Measurements from ENCODE around the gene WDR41.

DNA sequence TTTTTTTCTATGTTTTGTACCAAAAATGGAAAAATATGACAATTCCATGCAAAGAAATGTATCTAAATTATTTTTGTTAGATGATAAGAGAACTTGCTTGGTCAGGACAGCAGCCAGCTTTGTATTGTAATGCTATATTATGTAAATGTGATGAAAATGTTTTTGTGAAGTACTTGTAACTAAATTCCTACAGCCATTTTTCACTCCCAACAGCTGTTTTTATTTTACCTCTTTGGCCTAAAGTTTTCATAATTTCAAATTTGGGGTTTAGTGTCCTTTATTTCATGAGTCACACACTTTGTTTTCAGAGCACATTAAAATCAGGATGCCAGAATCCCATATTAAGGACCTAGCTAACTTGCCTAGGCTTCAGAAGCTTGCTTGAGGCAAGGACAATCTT lies 64.1 kb downstream of the WDR41 start:
- TF ChIP-seq POLR2A (IDR thresholded peaks at IDR 0.05; ENCODE audit: low read length) (no peak), GATA1 (IDR thresholded peaks at IDR 0.05; ENCODE audit: low read depth, low read length) (no peak)

Data from erythroblast (primary cell).